Coronary artery (tissue), 2 donors: ENCODE results near the gene THAP3.
A peak's percentile ranks its signal among the peaks of the same experiment; 100 is the strongest.

Experiments
- DNase-seq: peaks from one replicate; pipeline ENCODE4 v3.0.0-alpha.2; 2017; ENCODE audit warnings: low spot score
- H3K27ac ChIP-seq, 2 donors: fragments of 200-600 bp; sonication (generic); one replicate each; pipeline ENCODE4 v1.5.1; 2016 to 2019
- H3K4me3 ChIP-seq: fragments of 200-600 bp; sonication (generic); 2 replicates; pipeline ENCODE4 v1.5.1; 2016; ENCODE audit warnings: mild to moderate bottlenecking, moderate library complexity
- CTCF ChIP-seq: fragments of 200-600 bp; sonication (generic); IDR thresholded peaks from one replicate; pipeline ENCODE4 v1.5.1; 2019; ENCODE audit warnings: antibody characterized with exemption

Gene THAP3

GRCh38 chr1:6623269-6623965, 1.3 kb upstream of the THAP3 start:
- DNase-seq = no peak
- no peak overlapping the region for H3K27ac ChIP-seq
- no peak overlapping the region for H3K4me3 ChIP-seq
- no peak for TF ChIP-seq CTCF

- TF ChIP-seq CTCF = no peak
- Histone ChIP-seq H3K27ac (peak overlapping the region; percentile 94 to 95), H3K4me3 (peak overlapping the region; percentile 87)
- DNase-seq = no peak
Observed at GRCh38 chr1:6625584-6626149, 999 bp downstream of the THAP3 start.

GRCh38 chr1:6627031-6627430, 2.4 kb downstream of the THAP3 start:
- Histone ChIP-seq H3K4me3 (peak overlapping the region; percentile 87), H3K27ac (no peak overlapping the region)
- TF ChIP-seq CTCF = no peak
- DNase-seq = no peak

GRCh38 chr1:6627841-6628545, 3.3 kb downstream of the THAP3 start:
- DNase-seq = no peak
- no peak overlapping the region for H3K27ac ChIP-seq
- H3K4me3 ChIP-seq = no peak overlapping the region
- no peak for TF ChIP-seq CTCF

- TF ChIP-seq CTCF = no peak
- no peak for DNase-seq
- Histone ChIP-seq H3K4me3 (no peak overlapping the region), H3K27ac (no peak overlapping the region)
Observed at GRCh38 chr1:6628971-6629479, 4.4 kb downstream of the THAP3 start.

GRCh38 chr1:6630027-6630426, 5.4 kb downstream of the THAP3 start:
- DNase-seq = no peak
- Histone ChIP-seq H3K27ac (no peak overlapping the region), H3K4me3 (no peak overlapping the region)
- TF ChIP-seq CTCF = no peak
